HG03378 (cell line): ENCODE results near the gene ACADSB.

Experiments used
- ATAC-seq: cut with Tn5 transposase; IDR thresholded peaks from one replicate; pipeline ENCODE4 v1.9.1; 2021; ENCODE audit warnings: mild to moderate bottlenecking, moderate library complexity; ENCODE audit not compliant: unreplicated experiment

ACADSB gene

DNA sequence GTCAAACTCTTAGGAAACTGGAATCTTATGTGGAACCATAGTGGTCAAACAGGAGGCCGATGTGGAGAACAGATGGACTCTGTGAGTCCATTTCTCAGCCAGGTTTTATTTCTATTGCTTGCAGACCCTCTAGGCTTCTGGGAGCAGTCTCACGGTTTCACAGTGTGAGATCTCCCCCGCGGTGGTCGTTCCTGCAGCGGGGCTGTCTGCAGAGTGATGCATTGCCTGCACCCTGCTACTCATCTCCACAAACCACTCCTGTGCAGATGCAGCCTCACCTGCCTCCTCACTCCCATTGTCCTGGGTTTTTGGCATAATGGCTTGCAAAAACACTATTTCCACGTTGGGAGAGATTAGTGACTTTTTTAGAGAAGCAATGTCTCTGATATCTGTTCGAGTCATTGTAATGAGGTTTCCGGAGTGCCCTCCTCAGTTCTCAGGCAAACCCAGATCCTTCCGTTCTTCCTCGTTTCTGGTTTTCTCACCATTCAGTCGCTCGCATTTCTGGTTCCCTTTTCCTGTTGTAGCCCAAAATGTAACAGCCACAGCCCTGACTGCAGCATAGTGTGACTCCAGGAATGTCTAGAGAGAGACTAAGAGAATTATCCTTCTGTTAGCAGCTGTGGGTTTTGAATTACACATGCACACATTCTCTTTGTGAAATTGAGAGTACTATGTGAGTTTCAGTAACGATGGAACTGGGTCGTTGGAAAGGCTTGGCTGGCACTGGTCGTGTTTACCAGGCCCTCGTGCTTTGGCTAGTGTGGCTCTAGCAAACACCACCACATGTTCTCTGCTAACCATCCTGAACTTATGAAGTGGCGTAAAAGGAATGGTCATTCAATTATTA is 30.2 kb downstream of the ACADSB start:
- ATAC-seq: no peak

DNA sequence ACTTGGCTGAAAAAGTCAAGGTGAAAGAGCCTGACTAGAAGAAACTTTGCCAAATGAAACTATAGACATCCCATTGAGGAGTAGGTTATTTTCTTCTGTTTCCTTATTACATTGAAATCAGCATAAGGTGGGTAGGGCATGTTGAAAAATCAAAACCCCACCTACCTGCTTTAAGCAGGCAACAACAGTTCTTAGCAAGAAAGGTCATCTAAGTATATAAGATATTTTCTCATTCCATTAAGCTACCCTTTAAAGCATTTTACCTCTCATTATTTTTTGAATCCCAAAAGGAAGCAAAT is 30.8 kb downstream of the ACADSB start:
- no peak for ATAC-seq

- no peak for ATAC-seq
Observed at GRCh38 chr10:123042708-123043408, 34.1 kb downstream of the ACADSB start.

GRCh38 chr10:123043409-123043925 is 34.7 kb downstream of the ACADSB start:
- ATAC-seq: peak; percentile 81

GRCh38 chr10:123044391-123044790 is 35.6 kb downstream of the ACADSB start:
- no peak for ATAC-seq

DNA sequence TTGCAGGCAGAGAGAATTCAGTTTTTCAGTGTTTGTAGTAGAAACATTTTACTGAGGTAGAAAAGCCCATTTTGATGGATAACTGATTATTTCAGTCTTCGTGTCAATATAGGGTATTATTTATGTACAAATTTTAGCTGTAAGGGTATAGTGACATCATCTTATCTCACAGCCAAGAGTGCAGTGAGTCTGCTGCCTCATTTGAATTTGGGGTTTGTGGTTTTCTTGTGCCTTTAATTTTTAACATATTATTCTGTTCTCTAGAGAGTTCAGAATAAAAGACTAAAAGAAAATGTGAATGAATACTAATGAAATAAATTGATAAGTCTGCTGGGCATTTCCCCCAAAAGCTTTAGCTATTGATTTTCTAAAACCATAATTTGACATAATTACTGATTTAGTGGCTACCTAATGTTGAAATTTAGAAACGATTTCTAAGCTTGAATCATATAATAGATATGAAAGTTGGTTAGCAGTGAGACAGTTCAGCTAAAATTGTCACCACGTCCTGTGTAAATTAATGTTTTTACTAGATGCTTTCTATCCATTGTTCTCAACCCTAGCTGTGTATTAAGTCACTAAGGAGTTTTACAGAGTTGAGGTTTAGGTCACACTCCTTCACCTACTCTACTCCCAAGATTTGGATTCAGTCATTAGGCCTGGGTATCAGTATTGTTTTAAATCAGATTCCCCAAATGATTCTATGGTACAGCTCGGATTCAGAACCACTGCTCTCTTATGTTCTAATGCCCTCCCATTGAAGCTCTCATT is 37.3 kb downstream of the ACADSB start:
- no peak for ATAC-seq

DNA sequence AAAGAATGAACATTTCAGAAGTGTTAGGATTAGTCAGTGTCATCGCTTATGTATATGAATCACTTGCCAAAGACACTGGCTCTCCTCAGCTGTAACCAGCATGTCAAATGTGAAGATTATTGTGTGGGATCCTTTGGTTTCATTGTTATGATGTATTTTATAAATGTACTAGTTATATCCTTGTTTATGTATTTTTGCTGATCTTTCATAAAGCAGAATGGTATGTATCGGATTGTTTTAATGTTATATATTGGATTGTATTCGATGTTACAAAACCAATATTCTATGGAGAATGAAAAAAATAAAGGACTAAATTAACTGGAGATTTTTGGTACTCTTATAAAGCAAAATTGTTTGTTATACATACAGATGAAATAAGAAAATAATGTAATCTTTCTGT is 49.2 kb downstream of the ACADSB start:
- no peak for ATAC-seq

DNA sequence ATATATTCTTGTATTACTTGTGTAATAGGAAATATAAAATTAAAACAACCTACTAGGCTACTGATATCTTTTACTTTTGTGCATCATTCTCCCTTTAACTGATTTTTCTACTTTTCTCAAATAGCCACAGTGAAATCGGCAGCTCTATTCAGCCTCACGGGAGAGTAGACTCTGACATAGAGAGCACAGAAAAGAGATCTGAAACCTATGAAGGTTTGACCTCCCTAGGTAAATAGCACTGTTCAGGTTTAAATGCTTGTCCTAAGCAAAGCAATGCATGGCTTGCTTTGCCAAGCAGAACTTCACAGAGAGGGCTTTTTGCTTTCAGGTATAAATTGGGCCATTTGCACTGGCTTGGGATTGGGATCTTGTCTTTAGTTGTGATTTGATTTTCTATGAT is 53.1 kb downstream of the ACADSB start:
- ATAC-seq: no peak

- no peak for ATAC-seq
Observed at GRCh38 chr10:123062726-123063125, 53.9 kb downstream of the ACADSB start.

GRCh38 chr10:123068087-123068853 is 59.5 kb downstream of the ACADSB start:
- ATAC-seq: no peak

DNA sequence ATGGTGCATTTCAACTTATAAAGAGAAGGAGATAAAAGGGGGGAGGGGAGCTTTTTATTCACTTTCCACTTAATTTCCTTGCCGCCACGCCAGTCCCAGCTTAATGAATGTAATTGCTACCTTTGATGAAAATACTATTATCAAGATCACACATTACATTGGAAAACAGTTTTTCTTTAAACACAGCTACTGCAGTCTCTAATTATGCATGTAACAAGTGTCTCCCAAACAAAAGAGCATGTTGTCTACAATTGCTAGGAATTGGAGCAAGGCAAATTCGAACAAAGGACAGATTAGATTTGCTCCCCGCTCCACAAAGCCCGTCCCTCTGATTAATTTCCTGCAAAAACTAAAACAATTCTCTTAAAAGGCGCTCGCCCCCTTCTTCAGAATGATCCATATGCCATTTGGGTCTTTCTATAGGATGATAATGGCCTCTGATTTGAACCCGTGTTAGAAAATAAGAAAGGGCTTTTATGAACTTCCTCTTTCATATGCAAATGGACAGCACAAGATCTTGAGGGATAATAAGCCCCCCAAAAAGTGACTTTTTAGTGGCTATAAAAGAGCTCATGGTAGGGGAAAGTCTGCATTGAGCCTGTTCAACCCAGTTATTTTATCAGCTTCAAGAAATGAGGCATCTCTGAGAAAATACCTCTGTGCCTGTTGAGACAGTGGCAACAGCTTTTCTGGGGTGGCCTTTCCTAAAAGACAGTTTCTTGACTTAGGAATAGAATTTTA is 60.6 kb downstream of the ACADSB start:
- no peak for ATAC-seq

- no peak for ATAC-seq
Observed at GRCh38 chr10:123073187-123073586, 64.4 kb downstream of the ACADSB start.

- ATAC-seq: no peak
Observed at GRCh38 chr10:123074215-123074614, 65.4 kb downstream of the ACADSB start.

- no peak for ATAC-seq
Observed at GRCh38 chr10:123081896-123082295, 73.1 kb downstream of the ACADSB start.

DNA sequence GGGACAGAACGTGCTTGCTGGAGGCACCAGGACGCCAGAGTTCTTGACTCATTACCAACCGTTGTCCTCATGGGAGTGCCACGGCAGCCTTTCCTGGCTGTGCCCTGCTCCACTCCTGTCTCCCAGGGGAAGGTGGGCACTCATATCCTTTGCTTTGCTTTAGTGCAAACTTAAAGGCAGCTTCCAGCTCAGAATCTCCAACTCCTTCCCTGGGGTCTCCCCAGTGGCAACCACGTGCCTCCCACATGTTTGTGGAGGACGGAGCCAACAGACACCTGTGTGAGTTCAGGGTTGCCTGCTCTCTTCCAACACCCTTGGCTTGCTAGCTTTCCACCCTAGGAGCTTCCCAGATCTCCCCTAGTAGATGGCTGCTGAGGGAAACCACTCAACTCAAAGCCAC is 75.0 kb downstream of the ACADSB start:
- no peak for ATAC-seq

DNA sequence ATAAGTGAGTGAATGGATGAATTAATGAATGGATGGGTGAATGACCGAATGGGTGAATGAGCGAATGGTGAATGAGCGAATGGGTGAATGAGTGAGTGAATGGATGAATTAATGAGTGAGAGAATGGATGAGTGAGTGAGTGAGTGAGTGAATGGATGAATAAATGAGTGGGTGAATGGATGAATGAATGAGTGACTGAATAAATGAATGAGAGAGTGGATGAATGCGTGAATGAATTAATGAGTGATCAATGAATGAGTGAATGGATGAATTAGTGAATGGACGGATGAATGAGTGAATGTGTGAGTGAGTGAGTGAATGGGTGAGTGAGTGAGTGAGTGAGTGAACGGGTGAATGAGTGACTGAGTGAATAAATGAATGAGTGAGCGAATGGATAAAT is 77.5 kb downstream of the ACADSB start:
- no peak for ATAC-seq

- ATAC-seq: no peak
Observed at GRCh38 chr10:123087348-123087747, 78.5 kb downstream of the ACADSB start.

DNA sequence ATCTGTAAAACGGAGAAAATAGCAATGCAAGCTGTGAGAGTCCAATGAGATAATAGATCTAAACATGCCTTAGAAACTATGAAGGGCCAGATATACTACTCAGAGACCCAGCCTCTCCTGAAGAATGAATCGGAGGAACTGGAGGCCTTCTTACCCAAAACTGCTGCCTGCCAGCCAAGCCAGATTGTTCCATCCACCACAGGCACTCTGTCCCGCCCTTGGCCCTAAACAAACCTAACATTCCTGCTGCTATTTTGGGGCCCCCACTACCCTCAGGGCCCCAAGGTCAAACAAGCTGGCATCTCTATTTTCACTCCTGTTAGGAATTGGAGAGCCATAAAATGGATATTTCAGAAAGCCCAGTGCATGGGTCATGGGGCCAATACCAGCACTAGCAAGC is 79.0 kb downstream of the ACADSB start:
- no peak for ATAC-seq

DNA sequence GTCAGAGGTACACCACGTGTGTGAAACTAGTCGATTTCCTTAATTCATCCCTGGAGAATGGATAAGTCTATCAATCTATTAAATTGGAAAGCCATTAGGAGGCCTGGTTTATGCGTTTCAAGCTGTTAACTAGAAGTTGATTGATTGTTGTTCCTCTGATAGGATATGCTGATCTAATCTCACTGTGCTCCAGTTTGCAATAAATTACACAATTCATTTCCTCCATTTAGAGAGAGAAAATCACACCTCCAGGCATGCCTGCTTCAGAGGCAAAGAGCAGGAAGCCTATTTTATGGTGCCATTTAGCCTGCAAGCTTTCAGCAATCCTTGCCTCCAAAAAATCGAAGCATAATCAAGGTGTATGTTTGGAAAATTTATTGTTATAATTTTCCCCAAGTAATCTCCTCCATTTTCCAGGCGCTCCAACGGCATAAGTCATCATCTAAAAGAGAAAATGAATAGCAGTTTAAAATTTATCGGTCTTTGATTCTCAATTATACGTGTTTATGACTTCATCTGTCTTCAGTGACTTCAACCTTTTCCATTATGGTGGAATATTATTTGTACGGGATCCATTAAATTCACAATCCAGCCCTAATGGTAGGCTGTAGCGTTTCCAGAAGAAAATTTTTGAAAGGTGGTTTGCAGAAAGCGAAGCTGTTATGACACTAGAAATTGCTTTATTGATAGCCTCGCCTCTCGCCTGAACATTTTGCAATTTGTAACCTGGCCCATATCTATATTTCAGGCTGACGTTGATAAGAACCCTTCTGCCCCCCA is 84.0 kb downstream of the ACADSB start:
- ATAC-seq: no peak
